Measurements from ENCODE around the gene ZNF408. TPM values are rescaled to one million over a fixed set of nuclear protein-coding genes. Genes with fewer than 3 reads are reported as not detected.

The ZNF408 gene
- total RNA-seq, 3 donors from 2014 or later: 8.0 to 13.2 (median 12.8) TPM

GRCh38 chr11:46741600-46742484, 41.0 kb downstream of the ZNF408 start:
- intact Hi-C loops (cut with DNase I, micrococcal nuclease): no loop called here
- ATAC-seq (no peak), DNase-seq (no peak)
- H3K9me3 ChIP-seq: no peaks in the 10 kb centered on the region
- H3K4me1 ChIP-seq (ENCODE audit: low read depth): no peaks in the 10 kb centered on the region
- peaks cover 6% of the 10 kb centered on the region for H3K36me3 ChIP-seq (ENCODE audit: low read depth)
- no peak for TF ChIP-seq CTCF (IDR thresholded peaks at IDR 0.05)
- H3K4me3 ChIP-seq: no peak overlapping the region

GRCh38 chr11:46743043-46743442, 42.2 kb downstream of the ZNF408 start:
- Histone ChIP-seq H3K4me3 (no peak overlapping the region), H3K36me3 (ENCODE audit: low read depth) (peaks cover 6% of the 10 kb centered on the region), H3K9me3 (no peaks in the 10 kb centered on the region), H3K4me1 (ENCODE audit: low read depth) (no peaks in the 10 kb centered on the region)
- no peak for ATAC-seq
- no peak for DNase-seq
- TF ChIP-seq CTCF (IDR thresholded peaks at IDR 0.05): no peak
- intact Hi-C loops (cut with DNase I, micrococcal nuclease): no loop called here

DNA sequence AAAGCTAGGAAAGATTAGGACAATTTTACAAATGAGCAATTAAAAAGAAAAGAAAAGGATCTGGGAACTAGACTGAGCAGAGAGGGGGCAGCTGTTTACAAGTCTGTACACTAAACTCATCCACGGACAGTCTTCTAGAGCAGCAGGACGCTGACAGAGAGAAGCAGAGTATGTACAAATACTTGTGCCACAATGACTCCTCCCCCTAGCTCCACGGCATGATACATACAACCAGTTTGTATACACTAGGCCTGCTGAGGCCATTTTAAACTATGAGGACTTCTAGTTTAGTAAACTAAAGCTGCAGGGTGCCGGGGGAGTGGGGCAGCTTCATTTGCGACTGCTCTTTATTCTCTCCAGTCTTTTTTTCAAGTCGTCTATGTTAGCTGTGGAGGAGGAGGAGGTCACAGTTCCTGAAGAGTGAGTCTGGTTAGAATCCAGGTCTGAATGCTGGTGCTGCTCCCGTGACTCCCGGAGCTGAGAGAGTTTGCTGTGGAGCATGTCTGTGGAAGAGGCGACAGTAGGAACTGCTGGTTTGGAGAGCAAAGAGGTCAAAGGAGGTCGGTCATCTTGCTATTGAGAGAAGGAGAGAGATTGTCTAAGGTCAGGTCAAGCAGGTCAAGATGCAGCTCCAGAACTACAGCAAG, 43.0 kb downstream of the ZNF408 start:
- Histone ChIP-seq H3K4me1 (ENCODE audit: low read depth) (no peaks in the 10 kb centered on the region), H3K4me3 (no peak overlapping the region), H3K9me3 (no peaks in the 10 kb centered on the region), H3K36me3 (ENCODE audit: low read depth) (peaks cover 6% of the 10 kb centered on the region)
- TF ChIP-seq CTCF (IDR thresholded peaks at IDR 0.05): no peak
- intact Hi-C loops (cut with DNase I, micrococcal nuclease): no loop called here
- DNase-seq (no peak), ATAC-seq (no peak)

DNA sequence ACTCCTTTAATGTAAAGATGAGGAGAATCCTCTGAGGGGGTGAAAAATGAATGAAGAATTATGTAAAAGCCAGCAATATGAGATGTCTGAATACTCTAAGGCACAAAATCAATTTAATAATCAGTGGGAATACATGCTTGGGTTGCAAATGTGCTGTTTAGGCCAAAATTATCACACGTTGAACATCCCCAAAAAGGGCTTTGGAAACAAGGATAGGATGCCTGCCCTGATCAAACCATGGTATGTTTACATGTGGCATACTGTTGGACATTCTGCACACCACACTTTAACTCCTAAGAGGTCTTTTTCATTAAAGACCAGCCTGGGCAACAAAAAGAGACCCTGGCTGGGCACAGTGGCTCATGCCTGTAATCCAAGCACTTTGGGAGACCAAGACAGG, 44.5 kb downstream of the ZNF408 start:
- intact Hi-C loops (cut with DNase I, micrococcal nuclease): no loop called here
- Histone ChIP-seq H3K4me3 (no peak overlapping the region), H3K9me3 (no peaks in the 10 kb centered on the region), H3K4me1 (ENCODE audit: low read depth) (no peaks in the 10 kb centered on the region), H3K36me3 (ENCODE audit: low read depth) (peaks cover 11% of the 10 kb centered on the region)
- DNase-seq: no peak
- TF ChIP-seq CTCF (IDR thresholded peaks at IDR 0.05): no peak
- ATAC-seq: no peak

DNA sequence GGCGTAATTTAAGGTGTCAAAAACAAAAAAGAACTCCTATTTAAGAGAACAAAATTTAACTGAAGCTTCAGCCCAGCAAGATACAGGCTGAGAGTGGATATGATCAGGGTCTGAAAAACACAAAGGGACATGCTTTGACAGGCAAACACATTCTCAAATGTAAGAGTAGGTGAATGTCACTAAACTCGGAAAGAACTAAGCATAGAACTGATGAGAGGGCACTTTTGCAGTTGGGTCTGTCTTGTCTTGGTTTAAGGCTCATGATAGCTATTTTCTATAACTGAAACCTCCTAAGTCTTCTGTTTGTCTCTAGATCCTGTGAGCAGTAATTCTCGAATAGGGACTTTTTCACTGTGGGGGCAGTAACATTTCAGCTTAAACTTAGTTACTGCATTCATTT, 45.2 kb downstream of the ZNF408 start:
- no peak for DNase-seq
- intact Hi-C loops (cut with DNase I, micrococcal nuclease): no loop called here
- ATAC-seq: no peak
- Histone ChIP-seq H3K4me3 (no peak overlapping the region), H3K9me3 (no peaks in the 10 kb centered on the region), H3K4me1 (ENCODE audit: low read depth) (no peaks in the 10 kb centered on the region), H3K36me3 (ENCODE audit: low read depth) (peaks cover 11% of the 10 kb centered on the region)
- TF ChIP-seq CTCF (IDR thresholded peaks at IDR 0.05): no peak
